ENCODE data around the gene PTPRN2.

GRCh38 chr7:157963526-157963925 is 624.1 kb downstream of the PTPRN2 start:
- no peak for TF ChIP-seq CTCF (IDR thresholded peaks at IDR 0.05)
- TF ChIP-seq POLR2A (IDR thresholded peaks at IDR 0.05): no peak
- no peak for TF ChIP-seq POLR2AphosphoS5 (IDR thresholded peaks at IDR 0.05)
